ENCODE data around the gene TLR5.

TLR5 gene

GRCh38 chr1:223147409-223147808 lies 4.4 kb upstream of the TLR5 start:
- no peak for DNase-seq (ENCODE audit: low read depth)

GRCh38 chr1:223146745-223147144 lies 3.7 kb upstream of the TLR5 start:
- no peak for DNase-seq (ENCODE audit: low read depth)

GRCh38 chr1:223144914-223145313 lies 1.9 kb upstream of the TLR5 start:
- no peak for DNase-seq (ENCODE audit: low read depth)

- DNase-seq (ENCODE audit: low read depth): no peak
Measured at GRCh38 chr1:223144431-223144830, 1.4 kb upstream of the TLR5 start.

- DNase-seq (ENCODE audit: low read depth): no peak
Measured at GRCh38 chr1:223143537-223144248, 645 bp upstream of the TLR5 start.

- DNase-seq (ENCODE audit: low read depth): no peak
Measured at GRCh38 chr1:223142269-223142668, 779 bp downstream of the TLR5 start.

- DNase-seq (ENCODE audit: low read depth): no peak
Measured at GRCh38 chr1:223140611-223141405, 2.2 kb downstream of the TLR5 start.

GRCh38 chr1:223137455-223138085 lies 5.5 kb downstream of the TLR5 start:
- peak; percentile 73 for DNase-seq (ENCODE audit: low read depth)

- DNase-seq (ENCODE audit: low read depth): no peak
Measured at GRCh38 chr1:223136086-223136485, 7.0 kb downstream of the TLR5 start.

GRCh38 chr1:223135176-223135942 lies 7.7 kb downstream of the TLR5 start:
- peak; percentile 43 for DNase-seq (ENCODE audit: low read depth)

GRCh38 chr1:223133824-223134435 lies 9.1 kb downstream of the TLR5 start:
- peak; percentile 75 for DNase-seq (ENCODE audit: low read depth)

- DNase-seq (ENCODE audit: low read depth): no peak
Measured at GRCh38 chr1:223133306-223133823, 9.7 kb downstream of the TLR5 start.

- peak; percentile 32 for DNase-seq (ENCODE audit: low read depth)
Measured at GRCh38 chr1:223129229-223129901, 13.7 kb downstream of the TLR5 start.

GRCh38 chr1:223126741-223127140 lies 16.3 kb downstream of the TLR5 start:
- DNase-seq (ENCODE audit: low read depth): no peak

GRCh38 chr1:223125766-223126165 lies 17.3 kb downstream of the TLR5 start:
- no peak for DNase-seq (ENCODE audit: low read depth)

GRCh38 chr1:223123011-223123610 lies 19.9 kb downstream of the TLR5 start:
- no peak for DNase-seq (ENCODE audit: low read depth)

- no peak for DNase-seq (ENCODE audit: low read depth)
Measured at GRCh38 chr1:223118418-223118817, 24.6 kb downstream of the TLR5 start.

- DNase-seq (ENCODE audit: low read depth): no peak
Measured at GRCh38 chr1:223116950-223117349, 26.1 kb downstream of the TLR5 start.

- no peak for DNase-seq (ENCODE audit: low read depth)
Measured at GRCh38 chr1:223114871-223115270, 28.2 kb downstream of the TLR5 start.

- DNase-seq (ENCODE audit: low read depth): no peak
Measured at GRCh38 chr1:223110952-223111351, 32.1 kb downstream of the TLR5 start.

Measured in iris pigment epithelial cell (primary cell).